ENCODE data around the gene ARID5B. TPM values are rescaled to one million over a fixed set of nuclear protein-coding genes. Genes with fewer than 3 reads are reported as not detected.

ARID5B gene
- total and polyA plus RNA-seq, 2 donors (not counting 1 experiment from before 2014, with no cell fraction given), result 22.4 to 237 TPM

GRCh38 chr10:62000726-62001125 is 99.2 kb downstream of the ARID5B start:
- Histone ChIP-seq H3K36me3 (replicated peaks in 1 of 2; ENCODE audit: control extremely low read depth in 1 of 2, control insufficient read depth in 1 of 2, extremely low read depth in 1 of 2, insufficient read depth in 2 of 2, low read length in 1 of 2) (peaks cover 4 to 57% of the 10 kb centered on the region in 2 experiments), H3K79me2 (ENCODE audit: control insufficient read depth, insufficient read depth, low read length) (peaks cover 97% of the 10 kb centered on the region), H3K9me3 (ENCODE audit: control extremely low read depth in 1 of 3, control insufficient read depth in 2 of 3, insufficient read depth in 1 of 3, low read length in 2 of 3) (no peaks in the 10 kb centered on the region), H3K4me1 (ENCODE audit: control insufficient read depth in 2 of 2, insufficient read depth in 2 of 2, low read length in 2 of 2) (peaks cover 70 to 89% of the 10 kb centered on the region in 2 donors), H3K4me3 (ENCODE audit: control extremely low read depth in 1 of 5, extremely low read depth in 1 of 5, insufficient read depth in 1 of 5, low read depth in 2 of 5, low read length in 4 of 5) (peak overlapping the region in 1 of 5 experiments; percentile 46), H3K27me3 (replicated peaks in 1 of 4; ENCODE audit: control extremely low read depth in 1 of 4, control insufficient read depth in 3 of 4, insufficient read depth in 4 of 4, low read length in 3 of 4) (no peaks in the 10 kb centered on the region), H3K4me2 (replicated peaks; ENCODE audit: low read depth, low read length, poor library complexity, severe bottlenecking) (peak overlapping the region; percentile 76), H2AFZ (ENCODE audit: insufficient read depth, low read depth, low read length, poor library complexity, severe bottlenecking) (no peak overlapping the region), H4K20me1 (ENCODE audit: control insufficient read depth, insufficient read depth, low read length, poor library complexity, severe bottlenecking) (no peaks in the 10 kb centered on the region), H3K9ac (ENCODE audit: low read length) (peak overlapping the region; percentile 64), H3K27ac (ENCODE audit: low read length in 2 of 2) (peak overlapping the region; percentile 96 to 98)
- WGBS (ENCODE audit: insufficient coverage), result no CpG with 5 or more reads among the region's 7 CpGs
- ChIA-PET CTCF (interaction anchor here (0.7 to 1.9 kb wide), 8 partner anchors 11 to 251 kb away, joined by 3 to 5 read pairs (median 3); no protein-coding TSS in a partner anchor), POLR2A (interaction anchor here (0.6 to 2.7 kb wide), 12 partner anchors 9 to 115 kb away, joined by 3 to 15 read pairs (median 3); partner anchors contain the start of gene ARID5B)
- no peak for TF ChIP-seq EZH2 (IDR thresholded peaks at IDR 0.05; ENCODE audit: borderline replicate concordance, insufficient read depth, low read depth, low read length, poor library complexity, severe bottlenecking)
- no peak for TF ChIP-seq CTCF (IDR thresholded peaks at IDR 0.05)
- peak overlapping the region; percentile 85 for H3K4me3 Mint-ChIP-seq
- peak; percentile 62 for DNase-seq
- peak; percentile 1 for ATAC-seq (ENCODE audit: low read depth)
- H3K27ac Mint-ChIP-seq, result peak overlapping the region; percentile 100
- H3K4me1 Mint-ChIP-seq, result peaks cover 94% of the 10 kb centered on the region
- H3K9me3 Mint-ChIP-seq (ENCODE audit: insufficient read depth), result no peaks in the 10 kb centered on the region
- intact Hi-C loops (cut with micrococcal nuclease), result loop anchor here (1.0 to 5.0 kb wide), 7 partner anchors 8 to 96 kb away; no protein-coding TSS in a partner anchor
- no peaks in the 10 kb centered on the region for H3K27me3 Mint-ChIP-seq

GRCh38 chr10:62001898-62002297 is 100.4 kb downstream of the ARID5B start:
- peak overlapping the region; percentile 25 for H3K4me3 Mint-ChIP-seq
- H3K27ac ChIP-seq (ENCODE audit: low read length in 2 of 2), result peak overlapping the region; percentile 96 to 98

More at GRCh38 chr10:62001898-62002297, 100.4 kb downstream of the ARID5B start:
- H3K9ac ChIP-seq (ENCODE audit: low read length), result no peak overlapping the region
- no peaks in the 10 kb centered on the region for H3K9me3 ChIP-seq (ENCODE audit: control extremely low read depth in 1 of 3, control insufficient read depth in 2 of 3, insufficient read depth in 1 of 3, low read length in 2 of 3)
- no peaks in the 10 kb centered on the region for H3K27me3 ChIP-seq (replicated peaks in 1 of 4; ENCODE audit: control extremely low read depth in 1 of 4, control insufficient read depth in 3 of 4, insufficient read depth in 4 of 4, low read length in 3 of 4)
- peaks cover 95% of the 10 kb centered on the region for H3K4me1 Mint-ChIP-seq
- POLR2A ChIA-PET, result no interaction called here
- WGBS (ENCODE audit: insufficient coverage), result 55% methylated on average over 2 of the region's 5 CpGs
- peaks cover 98% of the 10 kb centered on the region for H3K79me2 ChIP-seq (ENCODE audit: control insufficient read depth, insufficient read depth, low read length)
- CTCF ChIA-PET, result interaction anchor here (0.6 to 1.7 kb wide), 2 partner anchors 19 to 27 kb away, joined by 3 to 7 read pairs; no protein-coding TSS in a partner anchor
- intact Hi-C loops (cut with micrococcal nuclease), result loop anchor here (2.0 to 5.0 kb wide), 2 partner anchors 15 to 40 kb away; no protein-coding TSS in a partner anchor
- peaks cover 75 to 87% of the 10 kb centered on the region in 2 donors for H3K4me1 ChIP-seq (ENCODE audit: control insufficient read depth in 2 of 2, insufficient read depth in 2 of 2, low read length in 2 of 2)
- no peak for TF ChIP-seq EZH2 (IDR thresholded peaks at IDR 0.05; ENCODE audit: borderline replicate concordance, insufficient read depth, low read depth, low read length, poor library complexity, severe bottlenecking)
- no peak for TF ChIP-seq CTCF (IDR thresholded peaks at IDR 0.05)
- no peak for ATAC-seq (ENCODE audit: low read depth)
- peak overlapping the region; percentile 76 for H3K4me2 ChIP-seq (replicated peaks; ENCODE audit: low read depth, low read length, poor library complexity, severe bottlenecking)
- H4K20me1 ChIP-seq (ENCODE audit: control insufficient read depth, insufficient read depth, low read length, poor library complexity, severe bottlenecking), result no peaks in the 10 kb centered on the region
- H3K27me3 Mint-ChIP-seq, result no peaks in the 10 kb centered on the region
- peak; percentile 22 for DNase-seq
- H3K27ac Mint-ChIP-seq, result peak overlapping the region; percentile 100
- no peak overlapping the region for H2AFZ ChIP-seq (ENCODE audit: insufficient read depth, low read depth, low read length, poor library complexity, severe bottlenecking)
- H3K4me3 ChIP-seq (ENCODE audit: control extremely low read depth in 1 of 5, extremely low read depth in 1 of 5, insufficient read depth in 1 of 5, low read depth in 2 of 5, low read length in 4 of 5), result peak overlapping the region in 1 of 5 experiments; percentile 6
- peaks cover 4 to 64% of the 10 kb centered on the region in 2 experiments for H3K36me3 ChIP-seq (replicated peaks in 1 of 2; ENCODE audit: control extremely low read depth in 1 of 2, control insufficient read depth in 1 of 2, extremely low read depth in 1 of 2, insufficient read depth in 2 of 2, low read length in 1 of 2)
- H3K9me3 Mint-ChIP-seq (ENCODE audit: insufficient read depth), result no peaks in the 10 kb centered on the region

All from B cell (primary cell).